Measurements from ENCODE around the gene TTLL3. TPM values are rescaled to one million over a fixed set of nuclear protein-coding genes. Genes with fewer than 3 reads are reported as not detected.

The TTLL3 gene
- polyA plus RNA-seq, 1 donor (not counting 4 experiments of a cell fraction or from before 2014, with no cell fraction given) = 11.3 TPM

DNA sequence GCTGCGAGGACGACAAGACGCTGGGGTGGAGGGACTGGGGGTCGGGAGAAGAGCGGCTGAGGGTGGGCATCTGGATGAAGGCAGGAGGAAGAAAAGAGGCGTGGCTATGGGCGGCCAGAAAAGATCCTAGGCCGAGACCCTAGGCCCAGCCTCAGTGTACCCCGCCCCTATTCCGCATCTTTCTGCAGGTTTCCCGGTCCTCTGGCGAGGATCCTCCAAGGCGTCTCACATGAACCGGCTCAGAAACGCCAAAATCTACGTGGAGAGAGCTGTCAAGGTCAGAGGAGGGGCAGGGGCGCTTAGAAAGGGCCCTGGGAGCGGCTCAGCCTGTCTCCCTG lies 340 bp downstream of the TTLL3 start:
- no peaks in the 10 kb centered on the region for H3K79me2 ChIP-seq (ENCODE audit: control insufficient read depth, insufficient read depth, low read length)
- H3K9me3 ChIP-seq (ENCODE audit: control insufficient read depth, low read depth, low read length) = no peaks in the 10 kb centered on the region
- H3K36me3 ChIP-seq (ENCODE audit: control insufficient read depth in 2 of 2, extremely low read depth in 1 of 2, insufficient read depth in 2 of 2, low read length in 2 of 2) = peaks cover 7 to 11% of the 10 kb centered on the region in 2 experiments
- dilution Hi-C loops (cut with MboI; ENCODE audit: extremely low pct_ligation_motif_present, low sequenced_read_pairs) = no loop called here
- no peak for DNase-seq (ENCODE audit: low read depth, low spot score)
- no peak for TF ChIP-seq EZH2 (IDR thresholded peaks at IDR 0.05; ENCODE audit: low read length)
- TF ChIP-seq, protein P1, sequence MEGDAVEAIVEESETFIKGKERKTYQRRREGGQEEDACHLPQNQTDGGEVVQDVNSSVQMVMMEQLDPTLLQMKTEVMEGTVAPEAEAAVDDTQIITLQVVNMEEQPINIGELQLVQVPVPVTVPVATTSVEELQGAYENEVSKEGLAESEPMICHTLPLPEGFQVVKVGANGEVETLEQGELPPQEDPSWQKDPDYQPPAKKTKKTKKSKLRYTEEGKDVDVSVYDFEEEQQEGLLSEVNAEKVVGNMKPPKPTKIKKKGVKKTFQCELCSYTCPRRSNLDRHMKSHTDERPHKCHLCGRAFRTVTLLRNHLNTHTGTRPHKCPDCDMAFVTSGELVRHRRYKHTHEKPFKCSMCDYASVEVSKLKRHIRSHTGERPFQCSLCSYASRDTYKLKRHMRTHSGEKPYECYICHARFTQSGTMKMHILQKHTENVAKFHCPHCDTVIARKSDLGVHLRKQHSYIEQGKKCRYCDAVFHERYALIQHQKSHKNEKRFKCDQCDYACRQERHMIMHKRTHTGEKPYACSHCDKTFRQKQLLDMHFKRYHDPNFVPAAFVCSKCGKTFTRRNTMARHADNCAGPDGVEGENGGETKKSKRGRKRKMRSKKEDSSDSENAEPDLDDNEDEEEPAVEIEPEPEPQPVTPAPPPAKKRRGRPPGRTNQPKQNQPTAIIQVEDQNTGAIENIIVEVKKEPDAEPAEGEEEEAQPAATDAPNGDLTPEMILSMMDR (optimal IDR thresholded peaks at IDR 0.05 in 1 of 3, IDR thresholded peaks at IDR 0.05 in 1 of 3, conservative IDR thresholded peaks at IDR 0.05 in 1 of 3; ENCODE audit: extremely low read depth in 1 of 3, insufficient read depth in 2 of 3, low read length in 3 of 3) = no peak
- FAIRE-seq = no peak
- H3K4me3 ChIP-seq (ENCODE audit: control insufficient read depth in 2 of 3, extremely low read depth in 1 of 3, insufficient read depth in 2 of 3, low read depth in 1 of 3, low read length in 3 of 3) = peak overlapping the region; percentile 42 to 63 (median 60)
- H2AFZ ChIP-seq (ENCODE audit: control insufficient read depth, low read length) = peak overlapping the region; percentile 40
- peak overlapping the region; percentile 55 for H3K9ac ChIP-seq (ENCODE audit: control insufficient read depth, extremely low read depth, insufficient read depth, low read length)
- H4K20me1 ChIP-seq (ENCODE audit: control insufficient read depth, extremely low read depth, insufficient read depth, low read length) = no peaks in the 10 kb centered on the region
- no peaks in the 10 kb centered on the region for H3K9me1 ChIP-seq (ENCODE audit: control insufficient read depth, extremely low read depth, insufficient read depth, low read length)
- no peaks in the 10 kb centered on the region for H3K27me3 ChIP-seq (ENCODE audit: control insufficient read depth, extremely low read depth, insufficient read depth, low read length)
- peaks cover 7% of the 10 kb centered on the region for H3K4me1 ChIP-seq (ENCODE audit: control insufficient read depth, extremely low read depth, insufficient read depth, low read length)
- H3K4me2 ChIP-seq (ENCODE audit: control insufficient read depth, extremely low read depth, insufficient read depth, low read depth, low read length) = peak overlapping the region; percentile 90
- H3K27ac ChIP-seq (ENCODE audit: control insufficient read depth, insufficient read depth, low read length) = no peak overlapping the region

DNA sequence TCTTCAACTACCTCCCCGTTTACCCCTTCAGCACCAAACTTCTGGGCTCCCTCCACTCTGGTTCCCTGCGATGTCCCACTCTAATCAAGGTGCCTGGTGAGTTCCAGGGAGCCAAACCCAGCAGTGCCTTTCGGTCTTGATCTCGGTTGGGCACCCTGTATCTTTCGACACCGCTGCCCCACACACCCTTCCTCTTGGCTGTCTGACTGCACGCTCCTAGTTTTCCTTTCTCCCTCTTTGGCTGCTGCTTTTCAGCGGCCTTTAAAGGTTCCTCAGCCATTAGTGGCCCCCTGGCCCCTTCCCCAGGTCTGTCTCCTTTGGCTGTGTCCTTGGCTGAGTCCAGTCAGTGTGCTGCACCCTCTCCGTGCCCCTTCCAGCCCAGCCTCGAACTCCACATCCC lies 784 bp downstream of the TTLL3 start:
- FAIRE-seq (no peak), DNase-seq (ENCODE audit: low read depth, low spot score) (no peak)
- Histone ChIP-seq H2AFZ (ENCODE audit: control insufficient read depth, low read length) (peak overlapping the region; percentile 40), H4K20me1 (ENCODE audit: control insufficient read depth, extremely low read depth, insufficient read depth, low read length) (no peaks in the 10 kb centered on the region), H3K27me3 (ENCODE audit: control insufficient read depth, extremely low read depth, insufficient read depth, low read length) (no peaks in the 10 kb centered on the region), H3K9ac (ENCODE audit: control insufficient read depth, extremely low read depth, insufficient read depth, low read length) (peak overlapping the region; percentile 55), H3K27ac (ENCODE audit: control insufficient read depth, insufficient read depth, low read length) (no peak overlapping the region), H3K9me1 (ENCODE audit: control insufficient read depth, extremely low read depth, insufficient read depth, low read length) (no peaks in the 10 kb centered on the region), H3K36me3 (ENCODE audit: control insufficient read depth in 2 of 2, extremely low read depth in 1 of 2, insufficient read depth in 2 of 2, low read length in 2 of 2) (peaks cover 3 to 10% of the 10 kb centered on the region in 2 experiments), H3K9me3 (ENCODE audit: control insufficient read depth, low read depth, low read length) (no peaks in the 10 kb centered on the region), H3K4me3 (ENCODE audit: control insufficient read depth in 2 of 3, extremely low read depth in 1 of 3, insufficient read depth in 2 of 3, low read depth in 1 of 3, low read length in 3 of 3) (peak overlapping the region in 2 of 3 experiments; percentile 60 to 63), H3K79me2 (ENCODE audit: control insufficient read depth, insufficient read depth, low read length) (no peaks in the 10 kb centered on the region), H3K4me2 (ENCODE audit: control insufficient read depth, extremely low read depth, insufficient read depth, low read depth, low read length) (peak overlapping the region; percentile 90), H3K4me1 (ENCODE audit: control insufficient read depth, extremely low read depth, insufficient read depth, low read length) (peaks cover 7% of the 10 kb centered on the region)
- dilution Hi-C loops (cut with MboI; ENCODE audit: extremely low pct_ligation_motif_present, low sequenced_read_pairs) = no loop called here
- TF ChIP-seq EZH2 (IDR thresholded peaks at IDR 0.05; ENCODE audit: low read length) = no peak
- TF ChIP-seq, protein P1 (optimal IDR thresholded peaks at IDR 0.05 in 1 of 3, IDR thresholded peaks at IDR 0.05 in 1 of 3, conservative IDR thresholded peaks at IDR 0.05 in 1 of 3; ENCODE audit: extremely low read depth in 1 of 3, insufficient read depth in 2 of 3, low read length in 3 of 3) = no peak
